ENCODE data around the gene HEBP1.

HEBP1 gene

GRCh38 chr12:13023811-13024530, 23.9 kb upstream of the HEBP1 start:
- DNase-seq = peak; percentile 5

- DNase-seq = no peak
Measured at GRCh38 chr12:13022851-13023271, 22.8 kb upstream of the HEBP1 start.

- no peak for DNase-seq
Measured at GRCh38 chr12:13011098-13011497, 11.0 kb upstream of the HEBP1 start.

GRCh38 chr12:13008741-13009380, 8.8 kb upstream of the HEBP1 start:
- DNase-seq = no peak

GRCh38 chr12:13007496-13008233, 7.6 kb upstream of the HEBP1 start:
- no peak for DNase-seq

GRCh38 chr12:13005649-13006048, 5.6 kb upstream of the HEBP1 start:
- DNase-seq = no peak

- no peak for DNase-seq
Measured at GRCh38 chr12:13004986-13005385, 4.9 kb upstream of the HEBP1 start.

- no peak for DNase-seq
Measured at GRCh38 chr12:13004361-13004760, 4.3 kb upstream of the HEBP1 start.

GRCh38 chr12:13002301-13003097, 2.4 kb upstream of the HEBP1 start:
- DNase-seq = no peak

- no peak for DNase-seq
Measured at GRCh38 chr12:13001775-13002040, 1.6 kb upstream of the HEBP1 start.

- DNase-seq = peak; percentile 50
Measured at GRCh38 chr12:13000925-13001774, 1.1 kb upstream of the HEBP1 start.

GRCh38 chr12:13000616-13000924, 505 bp upstream of the HEBP1 start:
- DNase-seq = peak; percentile 87

- DNase-seq = peak; percentile 50
Measured at GRCh38 chr12:12999271-12999958, 650 bp downstream of the HEBP1 start.

- DNase-seq = no peak
Measured at GRCh38 chr12:12998248-12998647, 1.8 kb downstream of the HEBP1 start.

GRCh38 chr12:12997734-12998133, 2.3 kb downstream of the HEBP1 start:
- no peak for DNase-seq

- no peak for DNase-seq
Measured at GRCh38 chr12:12997156-12997555, 2.9 kb downstream of the HEBP1 start.

- no peak for DNase-seq
Measured at GRCh38 chr12:12996209-12996608, 3.9 kb downstream of the HEBP1 start.

- no peak for DNase-seq
Measured at GRCh38 chr12:12995088-12995487, 5.0 kb downstream of the HEBP1 start.

- no peak for DNase-seq
Measured at GRCh38 chr12:12993367-12993766, 6.7 kb downstream of the HEBP1 start.

- no peak for DNase-seq
Measured at GRCh38 chr12:12992418-12993130, 7.5 kb downstream of the HEBP1 start.

Measured in NCI-H1092 treated with DMSO at 0.1 percent for 48 hours (cell line).